Measurements from ENCODE around the gene CIDEB.
A peak's percentile ranks its signal among the peaks of the same experiment; 100 is the strongest.

The CIDEB gene

GRCh38 chr14:24332268-24332993 lies 24.7 kb upstream of the CIDEB start:
- peak in 28 of 51 donors; percentile 5 to 67 (median 34) for DNase-seq

GRCh38 chr14:24331731-24332267 lies 24.0 kb upstream of the CIDEB start:
- DNase-seq: no peak

DNA sequence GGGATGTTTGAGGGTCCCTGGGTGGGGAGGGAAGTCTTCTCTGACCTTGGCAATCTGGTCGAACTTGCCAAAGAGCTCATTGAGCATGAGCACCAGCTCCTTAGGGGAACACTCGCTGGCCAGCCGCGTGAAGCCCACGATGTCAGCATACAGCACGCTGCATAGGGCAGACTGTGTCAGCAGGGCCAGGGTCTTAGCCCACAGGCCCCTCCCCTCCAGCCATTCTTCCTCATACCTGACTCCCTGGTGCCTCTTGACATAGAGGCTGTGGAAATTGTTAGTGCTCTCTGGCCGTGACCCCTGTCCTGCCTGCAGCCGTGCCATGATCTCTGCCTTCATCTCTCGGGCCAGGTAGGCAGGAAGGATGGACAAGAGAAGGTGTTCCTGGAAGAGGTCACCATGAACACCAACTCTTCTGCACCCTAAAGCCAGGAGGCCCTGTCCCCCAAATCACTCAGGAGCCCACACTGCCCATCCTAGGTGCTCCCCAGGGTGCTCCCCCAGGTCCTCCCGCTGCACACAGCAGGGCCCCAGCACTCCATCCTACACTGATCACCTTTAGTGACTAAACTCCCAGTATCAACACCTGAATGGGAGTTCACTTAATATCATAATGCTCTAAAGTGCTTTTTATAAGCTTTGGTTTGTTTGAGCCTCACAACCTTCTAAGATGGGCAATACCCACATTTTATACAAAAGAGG lies 23.3 kb upstream of the CIDEB start:
- no peak for DNase-seq

DNA sequence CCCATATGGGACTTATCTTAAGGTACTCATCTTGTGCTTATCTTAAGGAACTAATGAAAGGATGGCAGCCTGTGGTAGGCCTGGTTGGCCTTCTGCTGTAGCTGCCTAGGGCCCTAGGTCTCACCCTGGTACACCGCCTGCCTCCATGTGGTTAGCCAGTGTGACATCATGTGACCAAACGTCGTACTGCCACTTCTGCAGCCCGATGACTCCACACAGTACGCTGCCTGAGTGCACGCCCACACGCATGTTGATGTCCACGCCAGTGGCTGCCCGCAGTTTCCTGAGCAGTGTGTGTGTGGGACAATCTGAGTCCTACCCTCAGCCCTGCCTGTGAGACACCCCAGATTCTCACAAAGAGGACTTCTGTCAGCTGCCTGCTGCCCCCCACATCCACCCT lies 22.0 kb upstream of the CIDEB start:
- DNase-seq: peak in 2 of 51 donors; percentile 12 to 23

DNA sequence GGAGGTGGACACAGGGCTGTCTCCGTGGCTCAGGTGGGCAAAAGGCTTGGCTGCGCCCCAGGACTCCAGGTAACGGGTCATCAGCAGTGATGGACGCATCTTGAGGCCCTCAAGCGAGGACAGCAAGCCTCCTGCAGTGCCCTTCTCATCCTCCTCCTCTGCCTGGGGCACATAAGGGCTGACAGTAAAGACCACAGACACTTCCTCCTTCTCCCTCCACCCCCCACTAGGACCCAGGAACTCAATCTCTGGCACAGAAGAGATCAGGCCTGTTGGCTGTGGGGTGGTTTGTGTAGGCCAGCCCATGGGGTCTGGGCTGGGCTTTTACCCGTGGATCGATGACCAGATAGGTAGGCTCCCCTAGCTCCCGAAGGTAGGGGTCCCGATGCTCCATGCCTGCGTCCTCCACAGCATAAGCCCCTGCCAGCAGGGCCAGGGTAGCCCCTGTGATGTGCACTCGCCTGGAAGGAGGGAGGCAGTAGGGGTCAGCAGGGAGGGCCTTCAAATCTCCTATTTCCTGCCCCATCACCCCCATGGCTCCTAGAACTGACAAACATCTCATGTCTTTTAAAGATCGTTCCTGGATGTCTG lies 21.4 kb upstream of the CIDEB start:
- no peak for DNase-seq

DNA sequence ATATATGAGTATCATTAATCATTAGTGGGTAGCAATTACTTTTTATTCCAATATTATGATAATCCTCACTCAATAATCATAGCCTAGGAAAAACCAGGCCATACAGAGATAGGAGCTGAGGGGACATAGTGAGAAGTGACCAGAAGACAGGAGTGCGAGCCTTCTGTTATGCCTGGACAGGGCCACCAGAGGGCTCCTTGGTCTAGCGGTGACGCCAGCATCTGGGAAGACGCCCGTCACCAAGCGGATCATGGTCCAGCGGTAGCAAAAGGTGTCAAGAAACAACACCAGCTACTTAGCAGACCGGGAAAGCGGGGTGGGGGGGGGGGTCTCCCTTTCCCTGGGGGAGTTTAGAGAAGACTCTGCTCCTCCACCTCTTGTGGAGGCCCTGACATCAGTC lies 20.1 kb upstream of the CIDEB start:
- DNase-seq: peak in 15 of 51 donors; percentile 26 to 63 (median 41)

- DNase-seq: no peak
These were observed 19.5 kb upstream of the CIDEB start for GRCh38 chr14:24327303-24327702.

- no peak for DNase-seq
These were observed 18.2 kb upstream of the CIDEB start for GRCh38 chr14:24325963-24326362.

DNA sequence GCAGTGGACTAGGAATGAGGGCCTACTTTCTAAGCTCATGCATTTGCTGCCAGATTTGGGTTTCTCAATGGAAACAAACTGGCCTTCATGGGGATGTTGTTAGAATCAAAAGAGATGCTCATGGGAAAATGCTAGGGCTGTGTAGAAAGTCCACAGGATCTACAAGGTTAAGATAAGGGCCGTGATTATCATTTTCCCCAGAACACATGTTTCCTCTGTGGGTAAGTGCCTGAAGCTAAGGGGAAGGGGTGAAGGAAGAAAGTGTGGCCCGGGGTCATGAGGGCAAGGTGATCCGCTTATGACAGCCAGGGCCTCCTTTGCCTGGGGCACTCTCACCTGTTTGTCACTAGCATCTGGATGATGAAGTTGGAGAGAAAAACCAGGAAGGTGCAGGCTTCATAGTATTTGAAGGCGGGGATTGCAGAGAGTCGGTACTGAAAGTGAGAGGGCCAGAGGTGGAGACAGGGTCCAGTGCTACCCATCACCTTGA lies 17.3 kb upstream of the CIDEB start:
- DNase-seq: no peak

- DNase-seq: no peak
These were observed 16.2 kb upstream of the CIDEB start for GRCh38 chr14:24324024-24324423.

DNA sequence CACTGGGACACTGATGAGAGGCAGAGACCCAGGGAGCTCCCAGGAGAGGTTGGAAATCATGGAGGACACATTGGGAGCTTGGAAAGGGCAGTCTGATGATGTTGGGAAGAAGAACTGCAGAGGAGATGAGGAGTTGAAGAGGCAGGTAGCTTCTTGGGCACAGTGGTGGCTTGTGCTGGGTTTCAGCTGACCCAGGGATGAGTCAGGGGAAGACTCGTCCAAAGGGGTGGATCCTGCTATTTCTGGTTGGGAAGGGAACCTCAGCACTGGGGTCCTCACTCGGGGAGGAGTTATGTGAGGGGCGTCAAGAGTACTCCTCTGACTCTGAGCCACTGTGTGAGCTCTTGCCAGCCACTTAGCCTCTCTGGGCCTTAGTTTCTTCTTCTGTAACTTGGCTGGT lies 15.6 kb upstream of the CIDEB start:
- DNase-seq: no peak

DNA sequence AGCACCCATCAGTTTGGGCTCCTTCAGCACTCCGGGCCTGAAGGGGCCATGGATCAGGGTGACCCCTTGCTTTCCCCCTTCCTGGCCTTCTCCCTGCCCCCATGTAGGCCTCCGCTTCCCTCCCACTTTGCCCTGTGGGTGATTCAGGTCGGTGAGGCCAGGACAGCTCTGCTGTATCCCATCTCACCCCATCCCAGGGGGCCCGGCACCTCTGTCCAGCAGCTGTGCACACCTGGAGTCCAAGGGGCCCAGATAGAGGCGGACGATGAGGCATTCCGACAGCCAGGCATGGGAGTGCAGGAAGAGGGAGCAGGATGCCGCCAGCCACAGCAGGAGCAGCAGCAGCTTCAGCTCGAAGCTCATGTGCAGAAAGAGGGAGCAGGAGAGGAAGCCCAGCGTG lies 14.9 kb upstream of the CIDEB start:
- DNase-seq: no peak

GRCh38 chr14:24321212-24321975 lies 13.6 kb upstream of the CIDEB start:
- DNase-seq: no peak

DNA sequence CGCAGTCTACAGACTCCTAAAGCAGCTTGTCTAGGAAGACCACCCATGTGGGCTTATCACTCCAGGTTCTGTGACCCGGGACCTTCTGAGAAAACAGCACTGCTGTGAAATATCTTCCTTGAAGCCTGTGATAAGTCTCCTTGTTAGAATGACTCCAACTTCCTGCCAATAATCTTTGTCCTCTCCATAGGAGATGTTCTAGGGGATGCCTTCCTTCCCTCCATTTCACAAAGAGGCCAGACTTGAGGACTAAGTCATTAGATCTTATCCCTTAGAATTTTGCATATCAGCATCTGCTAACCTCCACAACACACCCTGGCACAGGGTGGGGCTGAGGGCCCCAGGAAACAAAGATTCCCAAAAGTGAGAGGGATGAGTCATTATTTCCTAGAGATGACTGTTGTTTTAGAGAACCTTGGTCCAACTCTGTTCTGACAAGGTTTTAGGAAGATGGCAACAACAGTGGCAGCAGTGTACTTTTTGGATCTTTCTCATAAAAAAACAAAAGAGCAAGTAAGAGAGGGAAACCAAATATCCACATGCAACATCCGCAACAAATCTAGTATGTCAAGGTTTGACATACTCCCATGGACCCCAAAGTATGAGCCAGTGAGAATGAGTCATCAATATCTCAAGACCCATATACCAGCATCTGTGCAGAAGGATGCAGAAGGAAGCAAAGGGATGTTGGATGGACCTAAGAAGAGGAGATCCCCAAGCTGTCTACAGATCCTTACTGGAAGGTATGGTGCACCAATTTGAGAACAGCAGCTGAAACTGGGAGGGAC lies 9.6 kb upstream of the CIDEB start:
- no peak for DNase-seq

- no peak for DNase-seq
These were observed 8.8 kb upstream of the CIDEB start for GRCh38 chr14:24316597-24316950.

DNA sequence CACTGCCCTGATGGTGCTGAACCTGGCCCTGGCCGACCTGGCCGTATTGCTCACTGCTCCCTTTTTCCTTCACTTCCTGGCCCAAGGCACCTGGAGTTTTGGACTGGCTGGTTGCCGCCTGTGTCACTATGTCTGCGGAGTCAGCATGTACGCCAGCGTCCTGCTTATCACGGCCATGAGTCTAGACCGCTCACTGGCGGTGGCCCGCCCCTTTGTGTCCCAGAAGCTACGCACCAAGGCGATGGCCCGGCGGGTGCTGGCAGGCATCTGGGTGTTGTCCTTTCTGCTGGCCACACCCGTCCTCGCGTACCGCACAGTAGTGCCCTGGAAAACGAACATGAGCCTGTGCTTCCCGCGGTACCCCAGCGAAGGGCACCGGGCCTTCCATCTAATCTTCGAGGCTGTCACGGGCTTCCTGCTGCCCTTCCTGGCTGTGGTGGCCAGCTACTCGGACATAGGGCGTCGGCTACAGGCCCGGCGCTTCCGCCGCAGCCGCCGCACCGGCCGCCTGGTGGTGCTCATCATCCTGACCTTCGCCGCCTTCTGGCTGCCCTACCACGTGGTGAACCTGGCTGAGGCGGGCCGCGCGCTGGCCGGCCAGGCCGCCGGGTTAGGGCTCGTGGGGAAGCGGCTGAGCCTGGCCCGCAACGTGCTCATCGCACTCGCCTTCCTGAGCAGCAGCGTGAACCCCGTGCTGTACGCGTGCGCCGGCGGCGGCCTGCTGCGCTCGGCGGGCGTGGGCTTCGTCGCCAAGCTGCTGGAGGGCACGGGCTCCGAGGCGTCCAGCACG lies 8.2 kb upstream of the CIDEB start:
- DNase-seq: peak in 1 of 51 donors; percentile 19

DNA sequence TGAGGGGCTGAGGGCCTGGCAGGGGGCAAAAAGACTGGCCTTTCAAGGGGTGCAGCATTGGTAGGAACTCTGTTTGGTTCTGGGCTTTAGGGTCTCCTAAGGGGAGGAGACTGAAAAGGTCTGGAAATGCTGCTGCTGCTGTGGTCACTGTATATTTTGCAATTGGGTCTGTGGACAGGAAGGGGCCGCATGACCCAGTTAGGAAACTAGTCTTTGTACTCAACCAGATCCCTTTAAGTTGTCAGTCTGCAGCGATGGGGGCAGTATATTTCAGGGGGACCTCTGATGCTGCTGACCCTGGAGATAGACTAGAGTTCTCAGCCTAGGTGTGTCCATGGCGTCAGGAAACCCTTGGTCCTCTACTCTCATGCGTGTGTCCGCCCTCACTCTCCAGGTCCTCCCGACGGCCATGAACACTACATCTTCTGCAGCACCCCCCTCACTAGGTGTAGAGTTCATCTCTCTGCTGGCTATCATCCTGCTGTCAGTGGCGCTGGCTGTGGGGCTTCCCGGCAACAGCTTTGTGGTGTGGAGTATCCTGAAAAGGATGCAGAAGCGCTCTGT lies 7.5 kb upstream of the CIDEB start:
- peak in 1 of 51 donors; percentile 5 for DNase-seq

DNA sequence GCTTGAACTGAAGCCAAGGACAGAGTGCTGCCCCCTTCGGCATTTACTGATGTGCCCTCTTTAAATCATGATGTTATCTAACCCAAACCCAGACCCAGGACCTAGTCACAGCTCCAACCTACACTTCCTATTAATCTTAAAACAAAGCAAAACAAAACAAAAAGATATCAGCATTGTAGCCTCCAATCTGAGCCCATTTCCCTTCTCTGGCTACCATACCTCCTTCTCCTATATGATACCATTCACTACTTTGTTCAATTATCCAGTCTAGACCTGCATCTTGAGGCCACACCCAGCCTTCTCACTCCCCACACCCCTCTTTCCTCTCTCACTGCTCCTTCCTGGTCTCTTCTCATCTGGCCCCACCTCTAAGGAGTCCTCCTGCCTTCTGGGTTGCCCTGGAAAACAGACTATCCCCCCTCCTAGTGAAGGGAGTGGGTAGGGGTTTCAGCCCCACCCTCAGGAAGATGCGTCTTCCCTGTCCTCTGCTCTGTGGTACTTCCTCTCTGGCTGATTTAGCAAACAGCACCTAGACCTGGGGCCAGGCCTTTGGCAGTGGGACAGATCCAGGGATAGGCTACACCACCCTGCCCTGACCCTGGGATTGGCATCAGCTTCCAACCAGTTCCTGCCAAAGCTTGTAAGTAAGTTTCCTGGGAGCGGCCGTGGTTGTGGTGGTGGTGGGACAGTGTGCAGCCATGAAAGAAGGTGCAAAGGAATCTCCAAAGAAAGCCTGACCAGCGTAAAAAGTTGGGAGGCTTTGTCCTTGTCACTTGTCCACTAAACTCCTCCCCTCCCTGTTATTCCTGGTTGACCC lies 6.8 kb upstream of the CIDEB start:
- no peak for DNase-seq

DNA sequence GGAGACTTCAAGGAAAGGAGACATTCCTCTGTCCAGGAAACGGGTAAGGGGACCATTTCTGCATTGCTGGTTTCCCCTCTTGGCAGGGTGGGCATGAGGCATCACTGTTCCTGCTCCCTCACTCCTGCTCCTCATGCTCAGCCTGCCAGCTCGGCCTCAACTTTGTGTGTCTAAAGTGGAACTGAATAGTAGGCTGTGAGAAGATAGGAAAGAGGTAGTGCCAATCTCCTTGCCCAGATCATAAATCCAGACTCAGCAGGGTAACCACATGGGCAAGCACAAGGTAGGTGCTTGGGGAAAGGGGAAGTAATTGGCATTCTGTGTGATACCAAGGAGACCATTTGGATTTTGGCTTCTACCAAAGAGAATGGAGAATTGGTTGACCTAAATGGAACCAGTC lies 6.1 kb upstream of the CIDEB start:
- no peak for DNase-seq
